HEK293 (cell line): ENCODE data around the gene RPS6KA2.

Experiments used
- AEBP2 ChIP-seq: fragments of 450-650 bp; formaldehyde crosslinking; IDR thresholded peaks from 2 replicates; pipeline ENCODE4 v1.5.1; 2016; ENCODE audit warnings: missing biosample characterization, missing genetic modification characterization, borderline replicate concordance
- ATF2 ChIP-seq: fragments of 450-650 bp; formaldehyde crosslinking; IDR thresholded peaks from 2 replicates; pipeline ENCODE4 v1.5.1; 2016; ENCODE audit warnings: missing biosample characterization, missing genetic modification characterization, low read depth
- GLIS1 ChIP-seq: fragments of 450-650 bp; formaldehyde crosslinking; IDR thresholded peaks from 2 replicates; pipeline ENCODE4 v1.5.1; 2016; ENCODE audit warnings: missing biosample characterization, missing genetic modification characterization
- HOXA7 ChIP-seq: sonication (generic); formaldehyde crosslinking; IDR thresholded peaks from 2 replicates; pipeline ENCODE4 v1.8.1; 2022; ENCODE audit warnings: missing genetic modification reagents, borderline replicate concordance
- INSM2 ChIP-seq: fragments of 450-650 bp; formaldehyde crosslinking; IDR thresholded peaks from 2 replicates; pipeline ENCODE4 v1.5.1; 2016; ENCODE audit warnings: missing biosample characterization, missing genetic modification characterization
- KLF8 ChIP-seq: fragments of 450-650 bp; formaldehyde crosslinking; IDR thresholded peaks from 2 replicates; pipeline ENCODE4 v1.5.1; 2016; ENCODE audit warnings: missing biosample characterization, missing genetic modification characterization
- PRDM6 ChIP-seq: fragments of 450-650 bp; formaldehyde crosslinking; IDR thresholded peaks from 2 replicates; pipeline ENCODE4 v1.5.1; 2017; ENCODE audit warnings: missing biosample characterization, missing genetic modification characterization
- ZBTB1 ChIP-seq: fragments of 450-650 bp; formaldehyde crosslinking; IDR thresholded peaks from 2 replicates; pipeline ENCODE4 v1.5.1; 2016; ENCODE audit warnings: missing biosample characterization, missing genetic modification characterization
- ZNF140 ChIP-seq: fragments of 450-650 bp; formaldehyde crosslinking; IDR thresholded peaks from 2 replicates; pipeline ENCODE4 v1.5.1; 2016; ENCODE audit warnings: missing biosample characterization, missing genetic modification characterization
- ZNF148 ChIP-seq: fragments of 450-650 bp; formaldehyde crosslinking; IDR thresholded peaks from 2 replicates; pipeline ENCODE4 v1.5.0; 2017; ENCODE audit warnings: missing biosample characterization, missing genetic modification characterization, borderline replicate concordance
- ZNF2 ChIP-seq: fragments of 450-650 bp; formaldehyde crosslinking; IDR thresholded peaks from 2 replicates; pipeline ENCODE4 v1.5.1; 2016; ENCODE audit warnings: missing biosample characterization, missing genetic modification characterization
- ZNF202 ChIP-seq: fragments of 450-650 bp; formaldehyde crosslinking; IDR thresholded peaks from 2 replicates; pipeline ENCODE4 v1.5.1; 2016; ENCODE audit warnings: missing biosample characterization, missing genetic modification characterization, borderline replicate concordance
- ZNF211 ChIP-seq: fragments of 450-650 bp; formaldehyde crosslinking; IDR thresholded peaks from 2 replicates; pipeline ENCODE4 v1.5.1; 2016; ENCODE audit warnings: low read depth, missing biosample characterization, missing genetic modification characterization
- ZNF239 ChIP-seq: fragments of 450-650 bp; formaldehyde crosslinking; IDR thresholded peaks from 2 replicates; pipeline ENCODE4 v1.5.1; 2016; ENCODE audit warnings: missing biosample characterization, missing genetic modification characterization
- ZNF280C ChIP-seq: fragments of 450-650 bp; formaldehyde crosslinking; IDR thresholded peaks from 2 replicates; pipeline ENCODE4 v1.5.1; 2016; ENCODE audit warnings: missing biosample characterization, missing genetic modification characterization
- ZNF350 ChIP-seq: fragments of 450-650 bp; formaldehyde crosslinking; IDR thresholded peaks from 2 replicates; pipeline ENCODE4 v1.5.0; 2017; ENCODE audit warnings: missing biosample characterization, mild to moderate bottlenecking, missing genetic modification characterization
- ZNF362 ChIP-seq: fragments of 450-650 bp; formaldehyde crosslinking; IDR thresholded peaks from 2 replicates; pipeline ENCODE4 v1.5.1; 2016; ENCODE audit warnings: missing biosample characterization, missing genetic modification characterization
- ZNF404 ChIP-seq: fragments of 450-650 bp; formaldehyde crosslinking; IDR thresholded peaks from 2 replicates; pipeline ENCODE4 v1.5.1; 2017; ENCODE audit warnings: missing biosample characterization, missing genetic modification characterization
- ZNF510 ChIP-seq: fragments of 450-650 bp; formaldehyde crosslinking; IDR thresholded peaks from 2 replicates; pipeline ENCODE4 v1.5.1; 2018; ENCODE audit warnings: mild to moderate bottlenecking, missing genetic modification characterization, missing biosample characterization; ENCODE audit not compliant: insufficient replicate concordance
- ZNF549 ChIP-seq: fragments of 450-650 bp; IDR thresholded peaks from 2 replicates; pipeline ENCODE4 v1.5.1; 2018; ENCODE audit warnings: missing biosample characterization, missing genetic modification characterization, mild to moderate bottlenecking, inconsistent platforms, moderate library complexity
- ZNF624 ChIP-seq: fragments of 450-650 bp; formaldehyde crosslinking; IDR thresholded peaks from 2 replicates; pipeline ENCODE4 v1.5.1; 2017; ENCODE audit warnings: missing biosample characterization, missing genetic modification characterization
- ZNF654 ChIP-seq: fragments of 450-650 bp; formaldehyde crosslinking; IDR thresholded peaks from 2 replicates; pipeline ENCODE4 v1.5.1; 2016; ENCODE audit warnings: low read depth, missing biosample characterization, missing genetic modification characterization
- ZNF660 ChIP-seq: fragments of 450-650 bp; IDR thresholded peaks from 2 replicates; pipeline ENCODE4 v1.5.1; 2018; ENCODE audit warnings: missing biosample characterization, mild to moderate bottlenecking, missing genetic modification characterization
- ZNF704 ChIP-seq: fragments of 450-650 bp; formaldehyde crosslinking; IDR thresholded peaks from 2 replicates; pipeline ENCODE4 v1.5.1; 2016; ENCODE audit warnings: missing biosample characterization, missing genetic modification characterization
- ZNF747 ChIP-seq: fragments of 450-650 bp; formaldehyde crosslinking; IDR thresholded peaks from 2 replicates; pipeline ENCODE4 v1.5.1; 2016; ENCODE audit warnings: missing biosample characterization, missing genetic modification characterization
- ZNF768 ChIP-seq: fragments of 450-650 bp; formaldehyde crosslinking; IDR thresholded peaks from 2 replicates; pipeline ENCODE4 v1.5.1; 2018; ENCODE audit warnings: missing biosample characterization, mild to moderate bottlenecking, missing genetic modification characterization

Gene RPS6KA2

GRCh38 chr6:166402582-166403277 lies 224.3 kb downstream of the RPS6KA2 start (continued):
- TF ChIP-seq ZNF2 (tag by site-specific recombination) (no peak), PRDM6 (peak; percentile 88), INSM2 (tag by site-specific recombination) (no peak), ATF2 (tag by site-specific recombination) (no peak), ZNF140 (tag by site-specific recombination) (no peak), ZNF654 (tag by site-specific recombination) (no peak), ZNF704 (tag by site-specific recombination) (no peak), ZNF362 (tag by site-specific recombination) (no peak), ZNF211 (no peak), ZNF148 (tag by site-specific recombination) (no peak), ZNF202 (tag by site-specific recombination) (no peak), GLIS1 (no peak), ZNF404 (no peak), HOXA7 (no peak), ZNF660 (tag by site-specific recombination) (0 out of 2 replicates have a peak, but pooled peaks have one; percentile 11), ZNF549 (tag by site-specific recombination) (no peak), ZNF239 (tag by site-specific recombination) (no peak), ZNF510 (no peak), ZNF280C (tag by site-specific recombination) (no peak), ZNF350 (tag by site-specific recombination) (no peak), KLF8 (tag by site-specific recombination) (no peak), ZNF747 (tag by site-specific recombination) (no peak), AEBP2 (tag by site-specific recombination) (no peak), ZBTB1 (tag by site-specific recombination) (no peak), ZNF624 (no peak), ZNF768 (tag by site-specific recombination) (no peak)
